KMS-11 (cell line): ENCODE data around the gene PAK2.

Experiments used
- H2AFZ ChIP-seq: fragments of 200-600 bp; sonication (generic); 2 replicates; pipeline ENCODE4 v1.6.1; 2016; ENCODE audit warnings: antibody characterized with exemption, mixed run types, low read depth
- H3K27ac ChIP-seq: fragments of 200-600 bp; sonication (generic); 2 replicates; pipeline ENCODE4 v1.6.1; 2016; ENCODE audit warnings: mild to moderate bottlenecking, mixed run types
- H3K27me3 ChIP-seq: fragments of 200-600 bp; sonication (generic); 2 replicates; pipeline ENCODE4 v1.6.1; 2017; ENCODE audit warnings: mild to moderate bottlenecking, low read depth, mixed run types, moderate library complexity; ENCODE audit not compliant: insufficient read depth
- H3K36me3 ChIP-seq: fragments of 200-600 bp; sonication (generic); 2 replicates; pipeline ENCODE4 v1.6.1; 2017; ENCODE audit warnings: mild to moderate bottlenecking, mixed run types; ENCODE audit not compliant: insufficient read depth
- H3K4me1 ChIP-seq: fragments of 200-600 bp; sonication (generic); 2 replicates; pipeline ENCODE4 v1.6.1; 2016; ENCODE audit warnings: mild to moderate bottlenecking, low read depth, mixed run types; ENCODE audit not compliant: poor library complexity, severe bottlenecking
- H3K4me2 ChIP-seq: fragments of 200-600 bp; sonication (generic); 2 replicates; pipeline ENCODE4 v1.7.0; 2016; ENCODE audit warnings: mild to moderate bottlenecking, mixed run types
- H3K4me3 ChIP-seq: fragments of 200-600 bp; sonication (generic); IDR thresholded peaks from 2 replicates; pipeline ENCODE4 v1.6.1; 2017; ENCODE audit warnings: low read depth, low read length, mixed read lengths; ENCODE audit not compliant: insufficient read depth
- H3K79me2 ChIP-seq: fragments of 200-600 bp; sonication (generic); 2 replicates; pipeline ENCODE4 v1.6.1; 2016; ENCODE audit warnings: low read depth, mixed run types; ENCODE audit not compliant: insufficient read depth
- H3K9ac ChIP-seq: fragments of 200-600 bp; sonication (generic); 2 replicates; pipeline ENCODE4 v1.6.1; 2016; ENCODE audit warnings: mild to moderate bottlenecking, mixed run types
- H4K20me1 ChIP-seq: fragments of 200-600 bp; sonication (generic); 2 replicates; pipeline ENCODE4 v1.6.1; 2016; ENCODE audit warnings: mild to moderate bottlenecking, mixed run types; ENCODE audit not compliant: insufficient read depth
- TF ChIP-seq, protein P1 (sequence below): fragments of 200-600 bp; sonication (generic); conservative IDR thresholded peaks from 2 replicates; pipeline ENCODE4 v1.6.1; 2017; ENCODE audit warnings: low read depth, mild to moderate bottlenecking, antibody characterized with exemption, low read length, moderate library complexity, mixed read lengths

PAK2 gene

DNA sequence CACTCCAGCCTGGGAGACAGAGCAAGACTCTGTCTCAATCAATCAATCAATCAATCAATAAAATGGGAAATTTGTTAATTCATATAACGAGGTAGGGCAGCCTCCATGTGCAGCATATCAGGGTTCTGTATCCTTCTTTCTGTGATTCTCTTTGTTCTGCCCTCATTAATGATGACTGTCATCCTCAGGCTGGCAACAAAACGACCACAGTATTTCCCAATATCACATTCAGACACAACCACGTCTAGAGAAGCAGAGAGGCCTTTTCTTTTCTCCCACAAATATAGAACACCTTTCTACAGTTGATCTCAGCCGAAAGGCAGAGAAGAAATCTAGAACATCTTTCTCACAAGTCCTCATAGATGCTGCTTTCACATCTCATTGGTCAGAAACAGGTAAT is 38.9 kb upstream of the PAK2 start:
- H3K4me3 ChIP-seq = no peak overlapping the region
- no peak overlapping the region for H3K27ac ChIP-seq
- H3K27me3 ChIP-seq = no peaks in the 10 kb centered on the region
- no peaks in the 10 kb centered on the region for H4K20me1 ChIP-seq
- H2AFZ ChIP-seq = no peak overlapping the region
- no peaks in the 10 kb centered on the region for H3K79me2 ChIP-seq
- H3K9ac ChIP-seq = no peak overlapping the region
- H3K4me1 ChIP-seq = no peaks in the 10 kb centered on the region
- H3K36me3 ChIP-seq = no peaks in the 10 kb centered on the region
- H3K4me2 ChIP-seq = no peak overlapping the region
- TF ChIP-seq, protein P1, sequence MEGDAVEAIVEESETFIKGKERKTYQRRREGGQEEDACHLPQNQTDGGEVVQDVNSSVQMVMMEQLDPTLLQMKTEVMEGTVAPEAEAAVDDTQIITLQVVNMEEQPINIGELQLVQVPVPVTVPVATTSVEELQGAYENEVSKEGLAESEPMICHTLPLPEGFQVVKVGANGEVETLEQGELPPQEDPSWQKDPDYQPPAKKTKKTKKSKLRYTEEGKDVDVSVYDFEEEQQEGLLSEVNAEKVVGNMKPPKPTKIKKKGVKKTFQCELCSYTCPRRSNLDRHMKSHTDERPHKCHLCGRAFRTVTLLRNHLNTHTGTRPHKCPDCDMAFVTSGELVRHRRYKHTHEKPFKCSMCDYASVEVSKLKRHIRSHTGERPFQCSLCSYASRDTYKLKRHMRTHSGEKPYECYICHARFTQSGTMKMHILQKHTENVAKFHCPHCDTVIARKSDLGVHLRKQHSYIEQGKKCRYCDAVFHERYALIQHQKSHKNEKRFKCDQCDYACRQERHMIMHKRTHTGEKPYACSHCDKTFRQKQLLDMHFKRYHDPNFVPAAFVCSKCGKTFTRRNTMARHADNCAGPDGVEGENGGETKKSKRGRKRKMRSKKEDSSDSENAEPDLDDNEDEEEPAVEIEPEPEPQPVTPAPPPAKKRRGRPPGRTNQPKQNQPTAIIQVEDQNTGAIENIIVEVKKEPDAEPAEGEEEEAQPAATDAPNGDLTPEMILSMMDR = no peak

DNA sequence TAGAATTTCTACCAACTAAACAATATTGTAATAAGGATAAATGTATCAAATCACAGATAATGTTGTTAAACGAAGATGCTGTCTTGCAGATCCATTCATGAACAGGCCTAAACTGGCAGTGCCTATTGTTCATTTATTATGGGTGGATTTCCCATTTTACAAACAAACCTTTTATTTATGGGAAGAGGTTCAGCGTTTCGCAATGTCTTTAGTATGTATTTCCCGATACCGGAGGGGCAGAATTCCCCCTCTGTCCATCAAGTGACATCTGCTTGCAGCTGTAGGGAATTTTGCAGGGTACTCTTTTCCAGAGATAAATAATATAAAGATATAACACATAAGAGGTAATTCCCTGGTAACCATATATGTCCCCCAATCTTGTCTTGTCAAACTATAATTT is 33.3 kb upstream of the PAK2 start:
- no peak overlapping the region for H3K27ac ChIP-seq
- H3K79me2 ChIP-seq = no peaks in the 10 kb centered on the region
- no peaks in the 10 kb centered on the region for H3K36me3 ChIP-seq
- no peak overlapping the region for H3K4me3 ChIP-seq
- no peak overlapping the region for H2AFZ ChIP-seq
- TF ChIP-seq, protein P1 = no peak
- no peaks in the 10 kb centered on the region for H3K27me3 ChIP-seq
- H4K20me1 ChIP-seq = no peaks in the 10 kb centered on the region
- H3K9ac ChIP-seq = no peak overlapping the region
- H3K4me1 ChIP-seq = peaks cover 6% of the 10 kb centered on the region
- H3K4me2 ChIP-seq = no peak overlapping the region

DNA sequence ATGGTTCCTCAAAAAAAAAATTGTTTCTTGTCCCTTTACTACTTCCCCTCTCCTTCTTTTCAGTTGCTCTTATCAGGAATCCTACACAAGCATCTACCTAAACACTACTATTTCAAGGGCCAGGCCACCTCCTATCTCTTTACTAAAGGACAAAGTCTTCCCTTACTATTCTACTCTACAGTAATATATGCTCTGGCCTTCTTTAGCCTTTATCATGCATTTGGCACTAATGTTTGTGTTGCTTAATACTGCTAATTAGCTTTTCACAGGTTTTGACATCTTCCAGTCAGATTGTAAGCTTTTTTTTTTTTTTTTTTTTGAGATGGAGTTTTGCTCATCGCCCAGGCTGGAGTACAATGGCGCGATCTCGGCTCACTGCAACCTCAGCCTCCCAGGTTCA is 32.9 kb upstream of the PAK2 start:
- H3K36me3 ChIP-seq = no peaks in the 10 kb centered on the region
- H4K20me1 ChIP-seq = no peaks in the 10 kb centered on the region
- H3K9ac ChIP-seq = no peak overlapping the region
- H3K27me3 ChIP-seq = no peaks in the 10 kb centered on the region
- H3K4me3 ChIP-seq = no peak overlapping the region
- H3K4me1 ChIP-seq = peaks cover 7% of the 10 kb centered on the region
- H3K4me2 ChIP-seq = no peak overlapping the region
- no peaks in the 10 kb centered on the region for H3K79me2 ChIP-seq
- TF ChIP-seq, protein P1 = no peak
- H3K27ac ChIP-seq = no peak overlapping the region
- H2AFZ ChIP-seq = no peak overlapping the region

DNA sequence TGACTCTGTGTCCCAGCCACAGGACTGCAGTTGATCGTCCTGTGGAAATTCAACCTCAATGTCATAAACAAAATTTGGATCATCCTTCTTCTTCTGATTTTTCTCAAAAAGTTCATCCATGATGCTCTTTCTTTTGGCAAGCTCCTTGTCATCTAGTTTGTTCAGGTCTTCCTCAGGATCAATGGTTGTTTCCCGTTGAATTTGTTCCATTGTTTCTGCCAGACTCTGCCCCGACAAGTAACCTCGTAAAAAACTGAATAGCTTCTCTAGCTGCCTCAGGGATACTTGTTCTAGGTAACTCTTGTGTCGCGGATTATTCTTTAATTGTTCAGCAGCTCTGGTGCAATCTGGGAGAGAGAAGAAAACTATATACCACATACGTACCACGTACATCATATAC is 32.1 kb upstream of the PAK2 start:
- TF ChIP-seq, protein P1 = no peak

More for the DNA sequence above, 32.1 kb upstream of the PAK2 start:
- Histone ChIP-seq H3K79me2 (no peaks in the 10 kb centered on the region), H3K27me3 (no peaks in the 10 kb centered on the region), H4K20me1 (no peaks in the 10 kb centered on the region), H3K36me3 (no peaks in the 10 kb centered on the region), H3K4me1 (peaks cover 7% of the 10 kb centered on the region), H3K4me3 (no peak overlapping the region), H3K27ac (no peak overlapping the region), H3K4me2 (no peak overlapping the region), H3K9ac (no peak overlapping the region), H2AFZ (no peak overlapping the region)
